AG04449 (cell line): ENCODE data around the gene MOB2.
"Not testable (repeated sequence)": the region's sequence is repeated elsewhere in the genome, so short reads cannot be mapped to it uniquely, and the experiment has no call there.

Experiments
- CTCF ChIA-PET: fragments of 350-600 bp; formaldehyde crosslinking; extraction: SDS; loops from one replicate; lab custom pipeline; 2021; ENCODE audit warnings: antibody characterized with exemption; lab: Yijun Ruan, JAX
- POLR2A ChIA-PET: fragments of 400-600, 350-600 bp; formaldehyde crosslinking; extraction: SDS; loops from one replicate; lab custom pipeline; 2020; ENCODE audit warnings: antibody characterized with exemption, inconsistent platforms; lab: Yijun Ruan, JAX
- DNase-seq: peaks from one replicate; pipeline ENCODE4 v3.0.0-alpha.2; 2010; ENCODE audit warnings: low read depth, low spot score
- H3K4me3 ChIP-seq: 2 replicates; pipeline ENCODE4 v1.5.1; 2011; ENCODE audit warnings: low read depth, mild to moderate bottlenecking, control low read depth, low read length
- TF ChIP-seq, protein P1 (sequence below): IDR thresholded peaks from one replicate; pipeline ENCODE4 v1.5.1; 2011; ENCODE audit warnings: mild to moderate bottlenecking, moderate library complexity, low read length, control low read depth, inconsistent platforms; ENCODE audit not compliant: insufficient read depth; ENCODE audit errors: missing control alignments

The MOB2 gene

DNA sequence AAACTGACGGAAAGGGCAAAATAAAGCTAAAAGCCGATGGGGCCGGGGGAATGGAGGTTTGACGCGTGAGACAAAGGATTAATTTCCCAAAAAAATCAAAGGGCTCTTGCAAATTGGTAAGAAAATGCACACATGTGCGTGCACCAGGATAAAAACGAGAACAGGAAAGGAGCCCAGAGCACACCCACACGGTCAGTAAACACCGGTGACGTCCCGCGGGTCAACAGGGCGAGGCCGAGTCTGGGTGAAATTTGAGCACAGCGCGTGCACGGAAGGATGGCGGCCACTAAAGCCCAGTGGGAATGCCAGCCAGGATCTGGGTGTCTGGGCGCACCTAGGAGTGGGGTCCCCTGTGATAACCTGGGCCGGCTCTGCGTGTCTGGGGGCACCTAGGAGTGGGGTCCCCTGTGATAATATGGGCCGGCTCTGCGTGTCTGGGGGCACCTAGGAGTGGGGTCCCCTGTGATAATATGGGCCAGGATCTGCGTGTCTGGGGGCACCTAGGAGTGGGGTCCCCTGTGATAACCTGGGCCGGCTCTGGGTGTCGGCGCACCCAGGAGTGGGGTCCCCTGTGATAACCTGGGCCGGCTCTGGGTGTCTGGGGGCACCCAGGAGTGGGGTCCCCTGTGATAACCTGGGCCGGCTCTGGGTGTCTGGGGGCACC is 52.5 kb downstream of the MOB2 start:
- CTCF ChIA-PET: no interaction called here
- TF ChIP-seq, protein P1, sequence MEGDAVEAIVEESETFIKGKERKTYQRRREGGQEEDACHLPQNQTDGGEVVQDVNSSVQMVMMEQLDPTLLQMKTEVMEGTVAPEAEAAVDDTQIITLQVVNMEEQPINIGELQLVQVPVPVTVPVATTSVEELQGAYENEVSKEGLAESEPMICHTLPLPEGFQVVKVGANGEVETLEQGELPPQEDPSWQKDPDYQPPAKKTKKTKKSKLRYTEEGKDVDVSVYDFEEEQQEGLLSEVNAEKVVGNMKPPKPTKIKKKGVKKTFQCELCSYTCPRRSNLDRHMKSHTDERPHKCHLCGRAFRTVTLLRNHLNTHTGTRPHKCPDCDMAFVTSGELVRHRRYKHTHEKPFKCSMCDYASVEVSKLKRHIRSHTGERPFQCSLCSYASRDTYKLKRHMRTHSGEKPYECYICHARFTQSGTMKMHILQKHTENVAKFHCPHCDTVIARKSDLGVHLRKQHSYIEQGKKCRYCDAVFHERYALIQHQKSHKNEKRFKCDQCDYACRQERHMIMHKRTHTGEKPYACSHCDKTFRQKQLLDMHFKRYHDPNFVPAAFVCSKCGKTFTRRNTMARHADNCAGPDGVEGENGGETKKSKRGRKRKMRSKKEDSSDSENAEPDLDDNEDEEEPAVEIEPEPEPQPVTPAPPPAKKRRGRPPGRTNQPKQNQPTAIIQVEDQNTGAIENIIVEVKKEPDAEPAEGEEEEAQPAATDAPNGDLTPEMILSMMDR: no peak
- no peak for DNase-seq
- POLR2A ChIA-PET: no interaction called here
- H3K4me3 ChIP-seq: no peak overlapping the region

GRCh38 chr11:1433568-1433967 is 53.0 kb downstream of the MOB2 start:
- no peak overlapping the region for H3K4me3 ChIP-seq
- no peak for DNase-seq
- ChIA-PET POLR2A (no interaction called here), CTCF (no interaction called here)
- TF ChIP-seq, protein P1: no peak

DNA sequence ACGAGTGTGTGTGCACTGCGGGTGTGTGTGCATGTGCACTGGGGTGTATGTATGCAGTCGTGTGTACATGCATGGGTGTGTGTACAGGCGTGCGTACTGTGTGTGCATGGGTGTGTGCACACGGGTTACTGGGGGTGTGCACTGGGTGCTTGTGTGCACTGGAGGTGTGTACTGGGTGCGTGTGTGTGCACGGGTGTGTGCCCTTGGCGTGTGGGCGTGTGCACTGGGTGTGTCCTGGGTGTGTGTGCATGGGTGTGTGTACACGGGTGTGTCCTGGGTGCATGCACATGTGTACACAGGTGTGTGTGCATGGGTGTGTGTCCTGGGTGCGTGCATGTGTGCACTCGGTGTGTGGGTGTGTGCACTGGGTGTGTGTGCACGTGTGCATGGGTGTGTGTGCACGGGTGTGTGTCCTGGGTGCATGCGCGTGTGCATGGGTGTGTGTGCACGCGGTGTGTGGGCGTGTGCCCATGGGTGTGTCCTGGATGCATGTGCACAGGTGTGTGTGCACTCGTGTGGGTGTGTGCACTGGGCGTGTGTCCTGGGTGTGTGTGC is 57.7 kb downstream of the MOB2 start:
- TF ChIP-seq, protein P1: no peak

DNA sequence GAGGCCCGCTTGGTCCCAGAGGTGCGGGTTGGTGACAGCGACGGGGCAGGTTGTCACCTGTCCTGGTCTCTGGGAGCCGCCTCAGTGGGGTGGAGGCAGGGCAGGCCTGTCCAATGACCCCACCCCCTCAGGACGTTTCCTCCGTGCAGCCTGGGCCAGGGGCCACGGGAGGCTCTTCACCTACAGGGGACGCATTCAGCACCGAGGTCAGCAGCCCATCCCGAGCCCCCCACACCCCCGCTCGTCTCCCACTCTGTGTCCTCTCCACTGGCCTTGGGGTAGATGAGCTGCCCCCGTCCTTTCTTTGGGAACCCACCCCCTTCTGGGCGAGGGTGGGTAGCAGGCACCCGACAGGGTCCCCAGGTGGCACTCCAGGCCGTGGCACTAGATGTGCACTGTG is 61.1 kb downstream of the MOB2 start:
- ChIA-PET POLR2A (no interaction called here), CTCF (no interaction called here)
- H3K4me3 ChIP-seq: no peak overlapping the region
- no peak for DNase-seq
- TF ChIP-seq, protein P1: no peak

More for the DNA sequence above, 57.7 kb downstream of the MOB2 start:
- DNase-seq: no peak
- POLR2A ChIA-PET: no interaction called here
- CTCF ChIA-PET: no interaction called here
- H3K4me3 ChIP-seq: no peak overlapping the region

- ChIA-PET POLR2A (no interaction called here), CTCF (no interaction called here)
- DNase-seq: no peak
- TF ChIP-seq, protein P1: no peak
- H3K4me3 ChIP-seq: no peak overlapping the region
These were observed 61.6 kb downstream of the MOB2 start for GRCh38 chr11:1425006-1425405.

GRCh38 chr11:1423406-1423805 is 63.2 kb downstream of the MOB2 start:
- POLR2A ChIA-PET, H3K4me3 ChIP-seq, DNase-seq, CTCF ChIA-PET: not testable (repeated sequence)

DNA sequence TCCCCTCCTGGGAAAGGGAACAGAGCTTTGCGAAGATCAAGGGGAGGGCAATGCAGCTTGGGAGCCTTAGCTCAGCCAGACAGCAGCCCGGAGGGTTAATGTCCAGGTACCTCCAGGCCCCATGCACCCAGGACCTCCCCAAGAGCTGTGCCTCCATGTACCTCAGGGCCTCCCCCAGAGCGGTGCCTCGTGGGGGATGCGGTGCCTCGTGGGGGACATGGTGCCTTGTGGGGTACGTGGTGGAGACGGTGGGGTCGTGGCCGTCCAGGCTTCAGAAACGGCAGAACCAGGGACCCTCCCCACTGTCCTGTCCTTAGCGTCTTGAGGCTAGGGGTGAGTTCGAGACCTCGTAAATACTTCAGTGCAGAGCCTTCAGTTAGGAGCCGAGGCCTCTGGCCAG is 63.6 kb downstream of the MOB2 start:
- TF ChIP-seq, protein P1: no peak
- ChIA-PET CTCF (no interaction called here), POLR2A (no interaction called here)
- no peak for DNase-seq
- H3K4me3 ChIP-seq: no peak overlapping the region
